GM12892 (cell line): Measurements from ENCODE around the gene ISLR.
"Not testable (repeated sequence)": the region's sequence is repeated elsewhere in the genome, so short reads cannot be mapped to it uniquely, and the experiment has no call there.

Source experiments
- POLR2A ChIP-seq: IDR thresholded peaks from 2 replicates; pipeline ENCODE4 v1.6.1; 2011; ENCODE audit warnings: low read depth, low read length, control low read depth
- TAF1 ChIP-seq: IDR thresholded peaks from 2 replicates; pipeline ENCODE4 v1.6.1; 2011; ENCODE audit warnings: low read depth, mild to moderate bottlenecking, control low read depth, low read length, borderline replicate concordance

DNA sequence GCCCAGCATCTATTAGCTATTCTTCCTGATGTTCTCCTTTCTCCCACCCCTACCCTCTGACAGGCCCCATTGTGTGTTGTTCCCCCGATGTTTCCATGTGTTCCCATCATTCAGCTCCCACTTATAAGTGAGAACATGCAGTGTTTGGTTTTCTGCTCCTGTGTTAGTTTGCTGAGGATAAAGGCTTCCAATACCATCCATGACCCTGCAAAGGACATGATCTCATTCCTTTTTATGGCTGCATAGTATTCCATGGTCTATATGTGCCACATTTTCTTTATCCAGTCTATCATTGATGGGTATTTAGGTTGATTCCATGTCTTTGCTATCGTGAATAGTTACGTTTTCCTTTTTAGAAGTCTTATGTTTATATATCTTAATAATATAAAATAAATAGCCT lies 13.1 kb upstream of the ISLR start:
- TF ChIP-seq POLR2A, TAF1: not testable (repeated sequence)
